ENCODE data around the gene SLC8B1. TPM values are rescaled to one million over a fixed set of nuclear protein-coding genes. Genes with fewer than 3 reads are reported as not detected.

Gene SLC8B1
- total RNA-seq, 1 experiment from 2014 or later: 30.9 TPM

- no peaks in the 10 kb centered on the region for H3K36me3 ChIP-seq (ENCODE audit: control insufficient read depth in 1 of 2, insufficient read depth in 2 of 2, low read length in 2 of 2)
- no peak overlapping the region for H3K9ac ChIP-seq (ENCODE audit: low read length)
- H3K4me1 ChIP-seq (ENCODE audit: control insufficient read depth in 1 of 2, insufficient read depth in 2 of 2, low read length in 2 of 2): peaks cover 22 to 25% of the 10 kb centered on the region in 2 experiments
- RAD21 ChIA-PET (ENCODE audit: low non-redundant PET in 1 of 2, low total read pairs in 2 of 2, uncharacterized antibody in 2 of 2, unreplicated experiment in 2 of 2): no interaction called here
- no peak overlapping the region for H3K4me3 ChIP-seq (replicated peaks in 1 of 2; ENCODE audit: low read depth in 1 of 2, low read length in 2 of 2)
- no TSS peak for BruUV-seq (replicated peaks)
- no peak overlapping the region for H3K4me2 ChIP-seq (ENCODE audit: low read length)
- POLR2A ChIA-PET: no interaction called here
- intact Hi-C loops (cut with micrococcal nuclease): loop anchor here (5.0 kb wide), 1 partner anchor 99 kb away; no protein-coding TSS in a partner anchor
- CTCF ChIA-PET: no interaction called here
- H4K20me1 ChIP-seq (ENCODE audit: insufficient read depth): no peaks in the 10 kb centered on the region
- no peaks in the 10 kb centered on the region for H3K9me3 ChIP-seq (ENCODE audit: control insufficient read depth in 1 of 2, insufficient read depth in 1 of 2, low read depth in 1 of 2, low read length in 2 of 2)
- H3K27ac ChIP-seq (ENCODE audit: low read depth, low read length): no peak overlapping the region
- no peaks in the 10 kb centered on the region for H3K9me2 ChIP-seq (ENCODE audit: insufficient read depth)
- no peak for ATAC-seq
- TF ChIP-seq ATF3 (IDR thresholded peaks at IDR 0.05) (no peak), YY1 (IDR thresholded peaks at IDR 0.05; ENCODE audit: extremely low read depth, insufficient replicate concordance, low read depth, low read length) (no peak), EGR1 (IDR thresholded peaks at IDR 0.05; ENCODE audit: low read depth) (no peak), ZBTB33 (IDR thresholded peaks at IDR 0.05; ENCODE audit: extremely low read depth, insufficient replicate concordance, low read length) (no peak), SRF (IDR thresholded peaks at IDR 0.05; ENCODE audit: low read depth) (no peak), CEBPB (IDR thresholded peaks at IDR 0.05; ENCODE audit: low read depth) (no peak), ZNF274 (IDR thresholded peaks at IDR 0.05; ENCODE audit: low read depth, low read length) (no peak), CTCF (IDR thresholded peaks at IDR 0.05 in 2 of 3, conservative IDR thresholded peaks at IDR 0.05 in 1 of 3; ENCODE audit: borderline replicate concordance in 1 of 3, insufficient read depth in 1 of 3, low read depth in 2 of 3, low read length in 2 of 3) (no peak), MAX (IDR thresholded peaks at IDR 0.05) (no peak), ZFX (IDR thresholded peaks at IDR 0.05) (no peak), JUND (IDR thresholded peaks at IDR 0.05) (no peak), SIN3A (IDR thresholded peaks at IDR 0.05; ENCODE audit: low read depth) (no peak), ELF1 (IDR thresholded peaks at IDR 0.05; ENCODE audit: borderline replicate concordance, low read depth) (no peak), SP1 (IDR thresholded peaks at IDR 0.05; ENCODE audit: low read depth) (no peak), REST (IDR thresholded peaks at IDR 0.05; ENCODE audit: low read depth) (no peak), TCF7L2 (IDR thresholded peaks at IDR 0.05; ENCODE audit: borderline replicate concordance, extremely low read depth, insufficient read depth, insufficient read length) (no peak), CBX3 (IDR thresholded peaks at IDR 0.05; ENCODE audit: low read depth) (no peak), POLR2AphosphoS5 (IDR thresholded peaks at IDR 0.05; ENCODE audit: low read depth, low read length) (no peak), RAD21 (IDR thresholded peaks at IDR 0.05; ENCODE audit: low read depth) (no peak), POLR2A (IDR thresholded peaks at IDR 0.05; ENCODE audit: borderline replicate concordance, extremely low read depth, insufficient read depth, insufficient read length) (no peak)
- H3K79me2 ChIP-seq (ENCODE audit: insufficient read depth, low read length): no peaks in the 10 kb centered on the region
- H2AFZ ChIP-seq (ENCODE audit: low read depth, low read length, poor library complexity, severe bottlenecking): no peak overlapping the region
- no peaks in the 10 kb centered on the region for H3K27me3 ChIP-seq (ENCODE audit: insufficient read depth, low read length)
- DNase-seq (ENCODE audit: low read depth, low spot score): no peak
These were observed 38.2 kb downstream of the SLC8B1 start for GRCh38 chr12:113296557-113297213.
